Measurements from ENCODE around the gene BCKDHB.

- TF ChIP-seq, protein P1, sequence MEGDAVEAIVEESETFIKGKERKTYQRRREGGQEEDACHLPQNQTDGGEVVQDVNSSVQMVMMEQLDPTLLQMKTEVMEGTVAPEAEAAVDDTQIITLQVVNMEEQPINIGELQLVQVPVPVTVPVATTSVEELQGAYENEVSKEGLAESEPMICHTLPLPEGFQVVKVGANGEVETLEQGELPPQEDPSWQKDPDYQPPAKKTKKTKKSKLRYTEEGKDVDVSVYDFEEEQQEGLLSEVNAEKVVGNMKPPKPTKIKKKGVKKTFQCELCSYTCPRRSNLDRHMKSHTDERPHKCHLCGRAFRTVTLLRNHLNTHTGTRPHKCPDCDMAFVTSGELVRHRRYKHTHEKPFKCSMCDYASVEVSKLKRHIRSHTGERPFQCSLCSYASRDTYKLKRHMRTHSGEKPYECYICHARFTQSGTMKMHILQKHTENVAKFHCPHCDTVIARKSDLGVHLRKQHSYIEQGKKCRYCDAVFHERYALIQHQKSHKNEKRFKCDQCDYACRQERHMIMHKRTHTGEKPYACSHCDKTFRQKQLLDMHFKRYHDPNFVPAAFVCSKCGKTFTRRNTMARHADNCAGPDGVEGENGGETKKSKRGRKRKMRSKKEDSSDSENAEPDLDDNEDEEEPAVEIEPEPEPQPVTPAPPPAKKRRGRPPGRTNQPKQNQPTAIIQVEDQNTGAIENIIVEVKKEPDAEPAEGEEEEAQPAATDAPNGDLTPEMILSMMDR (conservative IDR thresholded peaks at IDR 0.05; ENCODE audit: low read depth, low read length), result no peak
- TF ChIP-seq EZH2 (IDR thresholded peaks at IDR 0.05; ENCODE audit: borderline replicate concordance, low read depth, low read length, poor library complexity, severe bottlenecking), result no peak
Observed at GRCh38 chr6:80095600-80095999, 10.9 kb upstream of the BCKDHB start.
